ENCODE measurements around the gene PPM1J.

Gene PPM1J

GRCh38 chr1:112677501-112677900 lies 37.6 kb downstream of the PPM1J start:
- Histone ChIP-seq H4K20me1 (ENCODE audit: low read depth, low read length) (no peaks in the 10 kb centered on the region), H3K79me2 (ENCODE audit: insufficient read depth, low read length) (no peaks in the 10 kb centered on the region), H3F3A (ENCODE audit: insufficient read depth) (peaks cover 16% of the 10 kb centered on the region), H3K27me3 (ENCODE audit: low read length) (no peaks in the 10 kb centered on the region), H2AFZ (ENCODE audit: low read depth, low read length, severe bottlenecking) (no peak overlapping the region), H3K4me2 (ENCODE audit: low read depth, low read length, poor library complexity, severe bottlenecking) (no peak overlapping the region), H3K9ac (ENCODE audit: low read length) (no peak overlapping the region), H3K4me3 (ENCODE audit: insufficient read depth, low read length, poor library complexity, severe bottlenecking) (no peak overlapping the region), H3K9me3 (ENCODE audit: insufficient read depth, low read length) (no peaks in the 10 kb centered on the region), H3K36me3 (ENCODE audit: low read length) (no peaks in the 10 kb centered on the region), H3K9me2 (replicated peaks; ENCODE audit: insufficient read depth, low read length) (no peaks in the 10 kb centered on the region), H3K27ac (ENCODE audit: low read depth, low read length) (no peak overlapping the region)
- TF ChIP-seq CTCF (IDR thresholded peaks at IDR 0.05; ENCODE audit: insufficient read depth, low read length, poor library complexity, severe bottlenecking) (no peak), EZH2phosphoT487 (conservative IDR thresholded peaks at IDR 0.05; ENCODE audit: low read length) (no peak)

- peaks cover 6% of the 10 kb centered on the region; the same call in 1 of the 2 replicates for H3K36me3 ChIP-seq (ENCODE audit: low read length)
- no peaks in the 10 kb centered on the region for H4K20me1 ChIP-seq (ENCODE audit: low read depth, low read length)
- no peaks in the 10 kb centered on the region for H3K79me2 ChIP-seq (ENCODE audit: insufficient read depth, low read length)
- H3K27me3 ChIP-seq (ENCODE audit: low read length), result no peaks in the 10 kb centered on the region
- no peaks in the 10 kb centered on the region for H3K9me3 ChIP-seq (ENCODE audit: insufficient read depth, low read length)
- H3K4me2 ChIP-seq (ENCODE audit: low read depth, low read length, poor library complexity, severe bottlenecking), result no peak overlapping the region
- no peaks in the 10 kb centered on the region for H3K9me2 ChIP-seq (replicated peaks; ENCODE audit: insufficient read depth, low read length)
- H3K27ac ChIP-seq (ENCODE audit: low read depth, low read length), result no peak overlapping the region
- H3F3A ChIP-seq (ENCODE audit: insufficient read depth), result peaks cover 24% of the 10 kb centered on the region
- TF ChIP-seq CTCF (IDR thresholded peaks at IDR 0.05; ENCODE audit: insufficient read depth, low read length, poor library complexity, severe bottlenecking) (no peak), EZH2phosphoT487 (conservative IDR thresholded peaks at IDR 0.05; ENCODE audit: low read length) (no peak)
- no peak overlapping the region for H3K9ac ChIP-seq (ENCODE audit: low read length)
- no peak overlapping the region for H3K4me3 ChIP-seq (ENCODE audit: insufficient read depth, low read length, poor library complexity, severe bottlenecking)
- H2AFZ ChIP-seq (ENCODE audit: low read depth, low read length, severe bottlenecking), result no peak overlapping the region
Observed at GRCh38 chr1:112676543-112676942, 38.6 kb downstream of the PPM1J start.

GRCh38 chr1:112675728-112676381 lies 39.3 kb downstream of the PPM1J start:
- Histone ChIP-seq H2AFZ (ENCODE audit: low read depth, low read length, severe bottlenecking) (no peak overlapping the region), H3K36me3 (ENCODE audit: low read length) (peaks cover 10% of the 10 kb centered on the region; the same call in 1 of the 2 replicates)
- TF ChIP-seq CTCF (IDR thresholded peaks at IDR 0.05; ENCODE audit: insufficient read depth, low read length, poor library complexity, severe bottlenecking) (no peak), EZH2phosphoT487 (conservative IDR thresholded peaks at IDR 0.05; ENCODE audit: low read length) (no peak)

More at GRCh38 chr1:112675728-112676381, 39.3 kb downstream of the PPM1J start:
- no peaks in the 10 kb centered on the region for H4K20me1 ChIP-seq (ENCODE audit: low read depth, low read length)
- H3K9ac ChIP-seq (ENCODE audit: low read length), result no peak overlapping the region
- no peaks in the 10 kb centered on the region for H3K9me3 ChIP-seq (ENCODE audit: insufficient read depth, low read length)
- no peak overlapping the region for H3K4me2 ChIP-seq (ENCODE audit: low read depth, low read length, poor library complexity, severe bottlenecking)
- H3K79me2 ChIP-seq (ENCODE audit: insufficient read depth, low read length), result no peaks in the 10 kb centered on the region
- H3K4me3 ChIP-seq (ENCODE audit: insufficient read depth, low read length, poor library complexity, severe bottlenecking), result no peak overlapping the region
- no peak overlapping the region for H3K27ac ChIP-seq (ENCODE audit: low read depth, low read length)
- no peaks in the 10 kb centered on the region for H3K9me2 ChIP-seq (replicated peaks; ENCODE audit: insufficient read depth, low read length)
- H3K27me3 ChIP-seq (ENCODE audit: low read length), result no peaks in the 10 kb centered on the region
- H3F3A ChIP-seq (ENCODE audit: insufficient read depth), result peaks cover 27% of the 10 kb centered on the region
